ENCODE measurements around the gene RTN4IP1. TPM values are rescaled to one million over a fixed set of nuclear protein-coding genes. Genes with fewer than 3 reads are reported as not detected.
A peak's percentile ranks its signal among the peaks of the same experiment; 100 is the strongest.
"Not testable (repeated sequence)": the region's sequence is repeated elsewhere in the genome, so short reads cannot be mapped to it uniquely, and the experiment has no call there.

The RTN4IP1 gene
- total RNA-seq, 2 donors from 2014 or later, result 5.8 to 11.9 TPM

DNA sequence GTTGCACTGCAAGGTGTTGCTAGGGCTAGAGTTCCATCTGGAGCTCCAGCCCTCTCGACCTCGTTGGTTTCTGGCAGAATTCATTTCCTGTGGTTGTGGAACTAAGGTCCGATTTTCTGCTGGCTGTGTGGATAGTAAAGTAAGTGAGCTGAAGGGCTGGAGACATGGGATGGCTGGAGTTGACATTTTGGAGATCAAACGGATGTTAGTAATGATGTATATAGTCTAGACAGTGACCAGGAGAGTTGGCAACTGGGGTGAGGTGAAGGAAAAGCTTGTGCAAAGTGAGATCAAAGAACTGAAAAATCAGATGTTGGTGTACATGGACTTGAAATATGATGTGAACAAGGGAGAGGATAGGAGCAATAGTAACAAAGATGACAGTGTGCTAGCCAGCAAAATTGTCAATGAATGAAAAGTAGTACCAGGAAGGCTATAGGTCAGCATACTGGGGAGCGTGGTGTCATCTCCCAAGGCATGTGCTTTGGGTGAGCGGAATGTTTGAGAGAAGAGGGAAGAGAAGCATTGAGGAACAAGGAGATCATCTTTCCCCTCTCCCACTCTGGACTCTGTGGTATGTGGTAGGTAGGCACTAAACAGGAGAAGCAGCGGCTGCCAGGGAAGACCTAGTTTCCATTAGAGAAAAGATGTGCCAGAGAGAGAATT is 7.9 kb upstream of the RTN4IP1 start:
- TF ChIP-seq, protein P1, sequence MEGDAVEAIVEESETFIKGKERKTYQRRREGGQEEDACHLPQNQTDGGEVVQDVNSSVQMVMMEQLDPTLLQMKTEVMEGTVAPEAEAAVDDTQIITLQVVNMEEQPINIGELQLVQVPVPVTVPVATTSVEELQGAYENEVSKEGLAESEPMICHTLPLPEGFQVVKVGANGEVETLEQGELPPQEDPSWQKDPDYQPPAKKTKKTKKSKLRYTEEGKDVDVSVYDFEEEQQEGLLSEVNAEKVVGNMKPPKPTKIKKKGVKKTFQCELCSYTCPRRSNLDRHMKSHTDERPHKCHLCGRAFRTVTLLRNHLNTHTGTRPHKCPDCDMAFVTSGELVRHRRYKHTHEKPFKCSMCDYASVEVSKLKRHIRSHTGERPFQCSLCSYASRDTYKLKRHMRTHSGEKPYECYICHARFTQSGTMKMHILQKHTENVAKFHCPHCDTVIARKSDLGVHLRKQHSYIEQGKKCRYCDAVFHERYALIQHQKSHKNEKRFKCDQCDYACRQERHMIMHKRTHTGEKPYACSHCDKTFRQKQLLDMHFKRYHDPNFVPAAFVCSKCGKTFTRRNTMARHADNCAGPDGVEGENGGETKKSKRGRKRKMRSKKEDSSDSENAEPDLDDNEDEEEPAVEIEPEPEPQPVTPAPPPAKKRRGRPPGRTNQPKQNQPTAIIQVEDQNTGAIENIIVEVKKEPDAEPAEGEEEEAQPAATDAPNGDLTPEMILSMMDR (IDR thresholded peaks at IDR 0.05), result no peak
- no peak for DNase-seq (ENCODE audit: low spot score)
- Histone ChIP-seq H3K4me3 (no peak overlapping the region), H3K9me3 (no peaks in the 10 kb centered on the region), H3K27me3 (no peaks in the 10 kb centered on the region), H3K27ac (no peak overlapping the region), H3K36me3 (peaks cover 6% of the 10 kb centered on the region), H3K4me1 (peaks cover 0 to 16% of the 10 kb centered on the region in 2 donors)

DNA sequence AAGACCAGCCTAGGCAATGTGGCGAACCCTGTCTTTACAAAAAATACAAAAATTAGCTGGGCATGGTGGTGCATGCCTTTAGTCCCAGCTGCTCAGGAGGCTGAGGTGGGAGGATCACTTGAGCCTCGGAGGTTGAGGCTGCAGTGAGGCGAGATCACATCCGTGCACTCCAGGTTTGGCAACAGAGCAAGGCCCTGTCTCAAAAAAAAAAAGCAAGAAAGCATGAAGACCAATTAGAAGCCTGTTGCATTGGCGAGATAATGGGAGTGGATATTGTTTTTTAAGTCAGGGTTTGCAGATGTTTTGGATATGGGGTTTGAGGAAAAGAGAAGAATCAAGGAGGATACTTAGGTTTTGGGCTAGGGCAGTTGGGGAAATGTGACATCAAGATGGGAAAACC is 5.3 kb upstream of the RTN4IP1 start:
- Histone ChIP-seq H3K4me3 (no peak overlapping the region), H3K27me3 (no peaks in the 10 kb centered on the region), H3K9me3 (no peaks in the 10 kb centered on the region), H3K36me3 (no peaks in the 10 kb centered on the region), H3K27ac (no peak overlapping the region), H3K4me1 (peaks cover 0 to 26% of the 10 kb centered on the region in 2 donors)
- no peak for DNase-seq (ENCODE audit: low spot score)
- TF ChIP-seq, protein P1 (IDR thresholded peaks at IDR 0.05), result no peak

- Histone ChIP-seq H3K27me3 (no peaks in the 10 kb centered on the region), H3K27ac (no peak overlapping the region), H3K4me3 (no peak overlapping the region), H3K36me3 (no peaks in the 10 kb centered on the region), H3K4me1 (peaks cover 0 to 24% of the 10 kb centered on the region in 2 donors), H3K9me3 (no peaks in the 10 kb centered on the region)
- TF ChIP-seq, protein P1 (IDR thresholded peaks at IDR 0.05), result no peak
- DNase-seq (ENCODE audit: low spot score), result no peak
Measured at GRCh38 chr6:106631346-106631745, 2.0 kb upstream of the RTN4IP1 start.

- Histone ChIP-seq H3K4me1 (peaks cover 0 to 20% of the 10 kb centered on the region in 2 donors), H3K36me3 (no peaks in the 10 kb centered on the region), H3K27me3 (no peaks in the 10 kb centered on the region), H3K4me3 (peak overlapping the region; percentile 75 to 94), H3K27ac (no peak overlapping the region), H3K9me3 (no peaks in the 10 kb centered on the region)
- TF ChIP-seq, protein P1 (IDR thresholded peaks at IDR 0.05), result no peak
- DNase-seq (ENCODE audit: low spot score), result no peak
Measured at GRCh38 chr6:106630366-106630765, 1.1 kb upstream of the RTN4IP1 start.

- H3K9me3 ChIP-seq, result no peaks in the 10 kb centered on the region
- DNase-seq (ENCODE audit: low spot score), result no peak
- H3K27ac ChIP-seq, result peak overlapping the region; percentile 80 to 85
- peaks cover 0 to 20% of the 10 kb centered on the region in 2 donors for H3K4me1 ChIP-seq
- peak overlapping the region; percentile 75 to 94 for H3K4me3 ChIP-seq
- H3K36me3 ChIP-seq, result no peaks in the 10 kb centered on the region
- no peaks in the 10 kb centered on the region for H3K27me3 ChIP-seq
- TF ChIP-seq, protein P1 (IDR thresholded peaks at IDR 0.05), result no peak
Measured at GRCh38 chr6:106629859-106630163, 513 bp upstream of the RTN4IP1 start.

DNA sequence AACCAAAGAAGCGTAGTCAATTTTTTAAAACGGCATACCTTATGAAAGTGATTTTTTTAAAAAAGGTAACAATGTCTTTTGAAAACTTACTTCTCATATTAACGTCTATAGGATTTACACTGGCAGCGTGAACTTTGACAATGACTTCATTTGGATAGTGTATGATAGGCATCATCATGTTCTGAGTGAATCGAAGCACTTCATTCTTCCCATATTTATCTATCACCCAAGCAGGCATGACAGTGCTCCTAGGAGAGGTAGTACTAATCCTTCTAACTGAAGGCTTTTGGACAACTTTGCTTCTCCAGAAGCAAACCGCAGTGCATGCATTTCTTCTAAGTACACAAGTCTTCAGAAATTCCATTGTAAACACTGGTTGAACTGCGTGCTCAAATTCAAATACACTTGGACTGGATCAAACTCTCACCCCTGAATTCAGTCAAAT is 618 bp downstream of the RTN4IP1 start:
- H3K27ac ChIP-seq, result peak overlapping the region; percentile 80 to 85
- H3K27me3 ChIP-seq, result no peaks in the 10 kb centered on the region
- TF ChIP-seq, protein P1 (IDR thresholded peaks at IDR 0.05), result no peak
- DNase-seq (ENCODE audit: low spot score), result no peak
- H3K36me3 ChIP-seq, result no peaks in the 10 kb centered on the region
- peak overlapping the region; percentile 75 to 94 for H3K4me3 ChIP-seq
- no peaks in the 10 kb centered on the region for H3K9me3 ChIP-seq
- peaks cover 0 to 20% of the 10 kb centered on the region in 2 donors for H3K4me1 ChIP-seq

- H3K36me3 ChIP-seq; H3K9me3 ChIP-seq; DNase-seq (ENCODE audit: low spot score); H3K27me3 ChIP-seq; H3K27ac ChIP-seq; H3K4me3 ChIP-seq: not testable (repeated sequence)
- H3K4me1 ChIP-seq, result peaks cover 0 to 20% of the 10 kb centered on the region in 2 donors
Measured at GRCh38 chr6:106627760-106628159, 1.5 kb downstream of the RTN4IP1 start.
